ENCODE results near the gene MERTK.

GRCh38 chr2:112008910-112009485, 110.6 kb downstream of the MERTK start:
- TF ChIP-seq GATA3 (IDR thresholded peaks at IDR 0.05; ENCODE audit: low read depth, low read length) = no peak
- TF ChIP-seq GATA2 (IDR thresholded peaks at IDR 0.05; ENCODE audit: low read depth, low read length) = no peak

All from SH-SY5Y (cell line).